GM19395 (cell line): Measurements from ENCODE around the gene LMNTD2.

ENCODE experiments used
- ATAC-seq: cut with Tn5 transposase; IDR thresholded peaks from one replicate; pipeline ENCODE4 v1.9.1; 2021; ENCODE audit warnings: mild to moderate bottlenecking, moderate library complexity; ENCODE audit not compliant: unreplicated experiment

LMNTD2 gene

DNA sequence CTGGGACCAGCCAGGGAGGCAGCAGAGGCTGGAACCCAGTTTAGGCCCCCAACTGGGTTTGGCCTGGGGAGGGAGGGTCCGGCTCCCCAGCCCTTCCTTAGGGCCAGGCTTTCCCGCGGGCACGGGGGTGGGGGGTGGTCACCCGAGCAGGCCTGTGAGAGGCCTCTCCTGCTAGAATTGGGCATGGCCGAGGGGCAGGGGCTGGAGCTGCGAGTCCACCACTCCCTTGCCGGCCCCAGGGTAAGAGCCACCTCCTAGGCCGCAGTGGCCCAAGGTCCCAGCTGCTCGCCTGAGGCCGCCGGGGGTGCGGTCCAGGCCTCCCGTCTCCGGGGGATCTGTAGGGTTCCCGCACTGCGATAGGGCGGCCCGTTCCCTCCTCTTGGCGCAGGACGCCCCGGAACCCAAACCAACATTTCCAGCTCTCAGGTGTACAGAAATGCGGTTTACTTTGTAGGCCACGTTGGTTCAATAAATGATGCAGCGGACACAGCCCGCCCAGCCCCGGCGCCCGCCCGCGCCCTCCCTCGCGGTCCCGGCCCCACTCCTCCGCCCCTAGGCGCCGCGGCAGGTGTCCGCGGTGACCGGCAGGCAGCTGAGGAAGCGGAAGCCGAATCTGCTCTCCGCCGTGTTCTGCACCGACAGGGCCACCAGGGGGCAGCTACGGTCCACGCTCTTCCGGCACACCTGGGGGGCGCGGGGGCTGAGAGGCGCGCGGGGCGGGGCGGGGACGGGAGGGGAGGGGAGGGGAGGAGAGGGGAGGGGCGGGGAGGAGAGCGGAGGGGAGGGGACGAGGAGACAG, 5.9 kb downstream of the LMNTD2 start:
- no peak for ATAC-seq

- ATAC-seq, result no peak
These were observed 6.6 kb downstream of the LMNTD2 start for GRCh38 chr11:553988-554340.

DNA sequence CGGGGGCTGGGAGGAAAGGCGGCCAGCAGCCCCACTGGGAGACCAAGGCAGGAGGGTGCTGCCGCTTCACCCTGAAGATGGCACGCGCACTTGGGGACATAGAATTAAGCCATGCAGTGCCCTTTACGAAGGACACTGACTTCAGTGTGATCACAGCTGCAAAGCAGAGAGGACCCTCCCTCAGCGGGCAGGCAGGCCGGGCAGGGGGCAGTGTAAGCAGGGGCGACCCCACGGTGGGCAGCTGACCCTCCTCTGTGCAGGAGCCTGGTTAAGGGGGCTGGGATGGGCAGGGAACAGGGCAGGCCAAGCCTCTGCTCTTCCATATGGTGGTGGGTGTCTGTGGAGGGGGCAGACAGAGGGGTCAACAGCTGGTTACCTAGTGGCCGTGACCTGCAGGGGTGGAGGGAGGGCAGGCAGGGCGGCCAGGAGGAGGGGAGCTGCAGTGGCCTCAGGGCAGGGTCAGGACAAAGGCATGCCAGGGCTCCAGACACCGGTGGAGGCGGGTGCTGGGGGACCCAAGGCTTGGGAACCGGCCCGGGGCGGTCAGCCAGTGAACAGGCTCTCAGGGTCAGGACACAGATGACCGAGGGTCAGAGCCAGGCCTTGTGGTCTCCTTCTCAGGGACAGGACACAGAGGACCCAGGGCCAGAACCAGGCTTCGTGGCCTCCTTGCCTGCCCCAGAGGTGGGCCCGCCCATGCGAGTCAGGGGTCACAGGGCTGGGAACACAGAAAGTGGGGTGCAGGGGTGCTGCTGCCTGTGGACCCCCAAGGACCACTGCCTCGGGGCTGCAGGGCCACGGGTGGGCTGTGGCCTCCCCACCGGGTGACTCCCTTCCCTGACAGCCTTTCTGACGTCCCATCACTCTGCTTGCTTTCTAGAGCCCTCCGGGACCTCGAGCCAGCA, 7.2 kb downstream of the LMNTD2 start:
- ATAC-seq, result no peak

DNA sequence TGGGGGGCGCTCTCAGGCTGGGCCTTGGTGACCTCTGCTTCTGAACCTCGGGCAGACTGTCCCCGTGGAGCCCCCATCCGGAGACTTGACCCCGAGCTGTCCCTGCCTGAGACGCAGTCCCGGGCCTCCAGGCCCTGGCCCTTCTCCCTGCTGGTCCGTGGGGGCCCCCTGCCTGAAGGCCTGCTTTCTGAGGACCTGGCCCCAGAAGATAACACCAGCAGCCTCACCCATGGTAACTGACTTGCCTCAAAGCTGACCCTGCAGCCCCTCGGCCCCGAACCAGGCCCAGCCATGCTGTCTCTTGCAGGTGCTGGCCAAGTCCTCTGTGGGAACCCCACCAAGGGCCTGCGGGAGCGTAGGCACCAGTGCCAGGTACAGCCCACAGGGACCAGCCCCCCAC, 8.9 kb downstream of the LMNTD2 start:
- no peak for ATAC-seq

GRCh38 chr11:551131-551530, 9.4 kb downstream of the LMNTD2 start:
- ATAC-seq, result no peak

- ATAC-seq, result no peak
These were observed 9.8 kb downstream of the LMNTD2 start for GRCh38 chr11:550746-551085.

GRCh38 chr11:550021-550745, 10.4 kb downstream of the LMNTD2 start:
- ATAC-seq, result no peak

DNA sequence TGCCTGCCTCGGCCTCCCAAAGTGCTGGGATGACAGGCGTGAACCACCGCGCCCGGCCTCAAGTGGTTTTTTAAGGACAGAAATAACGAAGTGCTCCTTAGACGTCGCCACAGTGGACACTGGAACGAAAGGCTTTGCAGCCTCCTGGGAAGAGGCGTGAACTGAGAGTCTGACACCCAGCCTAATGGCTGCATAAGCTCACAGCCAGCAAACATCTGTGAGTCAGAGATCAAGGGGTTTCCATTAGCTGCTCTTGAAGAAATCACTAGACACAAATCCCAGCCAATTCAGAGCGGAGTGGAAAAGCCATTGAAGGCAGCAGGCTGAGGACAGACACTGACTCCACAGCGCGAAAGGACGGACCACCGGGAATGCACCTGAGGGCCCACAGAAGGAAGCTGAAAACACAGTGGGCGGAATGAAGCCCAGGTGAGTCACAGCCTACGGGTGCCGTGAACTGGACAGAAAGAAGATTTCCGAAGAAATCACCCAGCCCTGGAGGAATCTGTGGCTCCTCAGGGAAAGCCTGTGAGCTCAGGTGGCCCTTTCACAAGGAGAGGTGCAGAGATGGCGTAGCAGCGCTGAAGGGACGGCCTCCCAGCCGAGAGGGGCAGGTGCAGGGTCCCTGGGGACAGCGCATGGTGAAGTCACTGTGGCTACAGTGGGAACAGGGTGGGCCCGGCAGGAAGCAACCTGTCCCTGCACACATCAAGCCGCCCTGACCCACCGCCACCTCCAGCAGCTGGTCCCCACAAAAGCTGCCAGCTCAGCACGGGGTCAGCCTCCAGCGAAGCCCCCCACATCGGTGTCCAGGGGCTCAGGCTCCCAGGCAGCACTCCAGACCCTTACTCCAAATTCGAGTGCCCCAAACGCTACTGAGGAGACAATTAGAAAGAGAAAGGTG, 11.6 kb downstream of the LMNTD2 start:
- ATAC-seq, result no peak

- ATAC-seq, result no peak
These were observed 15.4 kb downstream of the LMNTD2 start for GRCh38 chr11:545171-545570.

GRCh38 chr11:544817-545166, 15.7 kb downstream of the LMNTD2 start:
- no peak for ATAC-seq

GRCh38 chr11:541433-541885, 19.1 kb downstream of the LMNTD2 start:
- no peak for ATAC-seq

DNA sequence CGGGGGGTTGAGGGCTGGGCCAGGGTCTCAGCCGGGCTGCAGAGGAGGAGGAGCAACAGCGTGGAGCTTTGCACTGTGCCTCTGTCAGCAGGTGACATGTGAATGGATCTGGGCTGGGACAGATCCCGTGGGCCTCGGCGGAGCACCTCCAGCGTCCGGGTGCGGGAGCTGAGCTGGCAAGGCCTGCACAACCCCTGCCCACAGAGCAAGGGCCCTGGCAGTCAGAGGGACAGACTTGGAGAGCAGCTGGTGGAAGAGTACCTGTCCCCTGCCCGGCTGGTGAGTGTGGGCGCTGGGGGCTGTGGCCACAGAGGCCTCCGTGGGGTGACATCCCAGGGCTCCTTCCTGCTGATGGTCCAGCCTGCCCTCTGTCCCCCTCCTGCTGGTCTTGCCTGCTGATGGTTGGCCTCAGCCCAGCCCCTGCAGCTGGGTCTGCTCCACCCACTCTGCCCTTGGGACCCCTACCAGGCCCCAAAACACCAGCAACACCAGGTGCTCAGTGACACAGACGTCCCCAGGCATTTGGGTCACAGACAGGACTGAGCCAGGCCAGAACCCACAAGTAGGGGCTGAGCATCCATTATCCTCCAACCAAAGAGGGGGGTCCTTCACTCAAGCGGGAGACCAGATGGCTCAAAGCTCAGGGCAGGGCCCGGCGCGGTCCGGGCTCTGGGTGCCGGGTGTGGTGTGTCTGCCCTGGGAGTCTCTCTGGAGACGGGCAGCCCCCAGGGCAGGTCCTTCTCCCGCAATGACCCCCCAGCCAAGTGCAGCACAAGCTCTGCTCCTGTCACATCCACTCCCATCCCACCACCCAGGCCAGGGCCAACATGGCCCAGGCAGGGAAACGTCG, 19.7 kb downstream of the LMNTD2 start:
- no peak for ATAC-seq

GRCh38 chr11:539971-540481, 20.5 kb downstream of the LMNTD2 start:
- no peak for ATAC-seq

DNA sequence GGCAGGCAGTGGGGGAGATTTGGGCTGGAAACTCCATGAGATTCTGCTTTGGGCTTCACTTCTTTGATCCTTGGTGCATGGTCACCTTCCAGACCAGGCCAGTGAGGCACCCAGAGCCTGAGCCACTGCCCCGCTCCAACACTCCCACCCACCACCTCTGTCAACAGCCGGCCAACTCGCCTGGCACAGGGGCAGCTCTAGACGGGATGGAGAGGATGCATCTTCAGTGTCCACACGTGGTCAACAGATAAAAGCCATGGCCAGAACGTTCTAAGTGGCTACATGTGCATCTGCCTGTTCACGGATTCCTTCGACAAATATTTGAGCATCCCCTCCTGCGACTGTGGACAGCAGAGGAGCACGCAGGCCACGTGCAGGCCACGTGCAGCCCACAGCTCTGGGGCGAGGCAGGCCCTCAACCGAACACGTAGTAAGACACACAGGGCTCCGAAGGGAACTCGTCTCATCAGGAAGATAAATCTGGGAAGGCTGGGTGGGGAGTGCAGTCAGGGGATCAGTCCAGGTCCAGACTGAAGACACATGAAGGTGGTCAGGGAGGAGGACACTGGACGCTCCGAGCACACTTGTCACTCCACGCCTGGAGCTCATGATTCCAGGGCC, 22.0 kb downstream of the LMNTD2 start:
- ATAC-seq, result no peak

DNA sequence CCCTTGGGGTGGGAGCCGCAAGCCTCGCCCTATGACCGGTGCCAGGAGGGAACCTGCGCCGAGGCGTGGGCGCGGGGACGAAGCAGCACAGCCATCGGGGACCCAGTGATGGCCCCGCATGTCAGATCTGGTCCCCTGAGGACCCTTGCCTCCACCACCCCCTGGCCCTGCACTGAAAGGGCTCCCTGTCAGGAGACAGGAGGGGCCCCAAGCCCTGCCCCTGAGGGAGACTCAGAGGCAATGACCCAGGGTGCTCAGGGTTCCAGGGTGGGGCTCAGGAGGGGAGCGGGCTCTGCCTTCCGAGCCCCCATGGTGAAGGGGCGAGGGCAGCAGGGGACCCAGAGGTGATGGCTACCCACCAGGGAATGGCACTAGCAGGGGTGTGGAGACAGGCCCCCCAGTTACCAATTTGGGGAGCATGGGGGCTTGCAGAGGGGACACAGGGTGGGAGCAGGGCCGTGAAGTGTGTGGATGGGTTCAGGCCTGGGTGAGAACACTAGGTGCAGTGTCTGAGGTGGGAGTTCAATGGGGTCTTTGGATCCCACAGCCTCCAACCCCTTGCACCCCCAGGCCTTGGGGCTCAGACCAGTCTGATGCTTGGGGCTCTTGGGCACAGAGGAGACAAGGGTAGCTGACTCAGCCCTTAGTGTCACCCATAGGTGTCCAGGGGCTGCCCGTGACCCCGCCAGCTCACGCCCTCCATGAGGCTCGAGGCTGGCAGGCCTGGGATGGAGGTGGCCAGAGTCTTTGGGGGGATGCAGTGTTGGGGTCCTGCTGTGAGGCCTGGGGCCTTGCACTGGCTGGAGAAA, 22.7 kb downstream of the LMNTD2 start:
- no peak for ATAC-seq

DNA sequence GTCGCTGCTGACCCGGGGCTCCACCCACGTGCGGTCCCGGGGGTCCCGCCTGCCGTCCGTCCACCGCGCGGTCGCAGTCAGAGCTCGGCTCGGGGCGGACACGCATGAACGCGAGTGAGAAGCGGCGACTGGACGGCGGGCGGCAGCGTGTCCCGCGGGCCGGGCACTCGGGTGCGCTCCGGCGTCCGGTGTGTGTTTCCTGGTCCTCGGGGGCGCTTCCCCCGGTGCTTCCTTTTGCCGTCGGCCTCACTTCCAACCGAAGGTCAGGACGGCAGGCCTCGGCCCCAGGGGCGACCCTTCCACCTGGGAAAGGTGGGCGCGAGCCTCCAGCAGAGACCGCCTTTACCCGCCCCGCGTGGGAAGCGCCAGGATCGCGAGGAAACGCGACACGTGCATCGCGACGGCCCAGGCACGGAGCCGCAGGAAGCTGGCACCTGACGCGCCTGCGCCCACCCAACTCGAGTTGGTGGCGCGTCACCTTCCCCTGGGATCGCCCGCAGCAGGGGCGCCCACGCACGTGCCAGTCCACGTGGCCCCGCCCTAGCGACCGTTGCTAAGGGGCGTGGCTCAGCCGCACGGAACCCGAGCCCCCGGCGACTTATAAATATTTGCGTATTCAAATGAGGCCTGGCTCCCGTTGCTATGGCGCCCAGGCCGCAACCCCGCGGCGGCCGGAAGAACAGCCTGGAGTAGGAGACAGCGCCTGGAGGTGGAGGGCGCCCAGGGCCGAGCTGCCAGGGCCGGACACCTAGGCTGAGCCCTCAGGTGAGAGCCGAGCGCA, 23.5 kb downstream of the LMNTD2 start, which contains the start of gene LRRC56:
TSS of gene LRRC56 (plus strand) at position 687 of the 781 bp plus-strand sequence. CDS start 3,158 bp downstream, outside the sequence.
- peak; percentile 61 for ATAC-seq
